Calu3 (cell line): ENCODE data around the gene MRPL9. TPM values are rescaled to one million over a fixed set of nuclear protein-coding genes. Genes with fewer than 3 reads are reported as not detected.
"Not testable (repeated sequence)": the region's sequence is repeated elsewhere in the genome, so short reads cannot be mapped to it uniquely, and the experiment has no call there.

ENCODE experiments used
- BruUV-seq: library from RNA; stranded (reverse); fragments of 400-500 nt; replicated peaks from 2 replicates; lab custom pipeline; 2021; lab: Mats Ljungman, UMichigan
- CTCF ChIA-PET: fragments of 300-600 bp; sonication (Branson Sonifier 250); formaldehyde crosslinking; loops from one replicate; lab custom pipeline; 2022; ENCODE audit warnings: antibody characterized with exemption; lab: Charles Lee
- DNase-seq: peaks from one replicate; pipeline ENCODE4 v3.0.0; 2022
- H3K27ac Mint-ChIP-seq: one replicate; pipeline ENCODE4 v1.8.0; 2022; ENCODE audit warnings: mixed read lengths; ENCODE audit not compliant: unreplicated experiment
- H3K27me3 Mint-ChIP-seq: one replicate; pipeline ENCODE4 v1.8.0; 2022; ENCODE audit warnings: mixed read lengths; ENCODE audit not compliant: unreplicated experiment
- H3K36me3 Mint-ChIP-seq: one replicate; pipeline ENCODE4 v1.8.0; 2022; ENCODE audit warnings: mild to moderate bottlenecking, moderate library complexity, mixed read lengths; ENCODE audit not compliant: insufficient read depth, unreplicated experiment
- H3K4me1 Mint-ChIP-seq: one replicate; pipeline ENCODE4 v1.8.0; 2022; ENCODE audit warnings: mild to moderate bottlenecking, low read depth, mixed read lengths; ENCODE audit not compliant: unreplicated experiment
- H3K4me3 Mint-ChIP-seq: one replicate; pipeline ENCODE4 v1.8.0; 2022; ENCODE audit warnings: mild to moderate bottlenecking, low read depth, moderate library complexity, mixed read lengths; ENCODE audit not compliant: unreplicated experiment
- H3K9me3 Mint-ChIP-seq: one replicate; pipeline ENCODE4 v1.8.0; 2022; ENCODE audit warnings: low read depth, mixed read lengths; ENCODE audit not compliant: unreplicated experiment
- CTCF ChIP-seq: fragments of 200-600 bp; IDR thresholded peaks from one replicate; pipeline ENCODE4 v1.8.0; 2022; ENCODE audit warnings: antibody characterized with exemption; ENCODE audit not compliant: unreplicated experiment
- intact Hi-C: fragments of 100-400 bp; cut with micrococcal nuclease; formaldehyde crosslinking; loops from one replicate; pipeline ENCODE4 v1.10.0; 2022; ENCODE audit not compliant: unreplicated experiment
- total RNA-seq: library from RNA; stranded (reverse); gene quantifications from 2 replicates; pipeline ENCODE4 v1.2.3, GENCODE V29; 2022

The MRPL9 gene
- total RNA-seq, 1 experiment from 2014 or later, result 118 TPM

DNA sequence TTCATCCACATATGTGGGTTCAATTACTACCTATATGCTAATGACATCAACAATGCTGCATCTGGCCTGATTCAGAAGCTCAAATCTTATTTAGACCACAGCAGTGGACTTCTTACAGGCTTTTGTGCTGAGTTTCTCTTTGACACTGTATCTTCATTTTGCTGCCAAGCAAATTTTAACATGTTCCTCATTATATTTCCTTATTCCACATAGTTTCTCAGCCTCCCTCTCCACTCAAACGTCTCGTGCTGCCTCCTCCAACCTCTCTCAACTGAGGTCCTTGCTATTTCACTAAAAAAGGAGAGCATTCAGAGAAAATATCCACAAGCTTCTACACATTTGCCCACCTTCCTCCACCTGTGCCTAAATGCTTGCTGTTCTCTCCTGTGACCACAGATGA lies 20.5 kb upstream of the MRPL9 start:
- no TSS peak for BruUV-seq
- DNase-seq, result no peak
- intact Hi-C loops, result no loop called here
- no peaks in the 10 kb centered on the region for H3K27me3 Mint-ChIP-seq
- TF ChIP-seq CTCF, result no peak
- no peaks in the 10 kb centered on the region for H3K9me3 Mint-ChIP-seq
- no peaks in the 10 kb centered on the region for H3K36me3 Mint-ChIP-seq
- CTCF ChIA-PET, result interaction anchor here (0.8 kb wide), 1 partner anchor 21 kb away, joined by 3 read pairs; no protein-coding TSS in a partner anchor
- no peak overlapping the region for H3K4me3 Mint-ChIP-seq
- H3K4me1 Mint-ChIP-seq, result no peaks in the 10 kb centered on the region
- no peak overlapping the region for H3K27ac Mint-ChIP-seq

DNA sequence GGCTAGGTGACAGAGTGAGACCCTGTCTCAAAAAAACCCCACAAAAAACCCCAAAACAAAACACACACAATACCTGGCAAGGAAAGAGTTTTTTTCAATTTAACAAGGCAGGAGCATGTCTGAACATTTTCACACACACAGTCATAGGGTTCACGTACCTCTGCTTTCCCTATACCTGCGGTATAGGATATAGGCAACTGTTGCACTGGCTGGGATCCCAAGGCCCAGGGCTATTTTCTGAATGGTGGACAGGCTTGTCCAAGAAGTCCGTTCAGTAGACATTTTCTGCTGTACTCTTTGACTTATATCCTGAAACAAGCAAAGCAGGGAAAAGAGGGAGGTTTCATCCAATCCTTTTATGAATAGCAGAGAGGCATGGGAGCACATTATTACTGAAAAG lies 19.4 kb upstream of the MRPL9 start:
- Mint-ChIP-seq H3K4me3 (no peak overlapping the region), H3K4me1 (no peaks in the 10 kb centered on the region), H3K36me3 (no peaks in the 10 kb centered on the region), H3K9me3 (no peaks in the 10 kb centered on the region), H3K27ac (no peak overlapping the region), H3K27me3 (no peaks in the 10 kb centered on the region)
- DNase-seq, result no peak
- CTCF ChIA-PET, result no interaction called here
- TF ChIP-seq CTCF, result no peak
- no TSS peak for BruUV-seq
- intact Hi-C loops, result no loop called here

DNA sequence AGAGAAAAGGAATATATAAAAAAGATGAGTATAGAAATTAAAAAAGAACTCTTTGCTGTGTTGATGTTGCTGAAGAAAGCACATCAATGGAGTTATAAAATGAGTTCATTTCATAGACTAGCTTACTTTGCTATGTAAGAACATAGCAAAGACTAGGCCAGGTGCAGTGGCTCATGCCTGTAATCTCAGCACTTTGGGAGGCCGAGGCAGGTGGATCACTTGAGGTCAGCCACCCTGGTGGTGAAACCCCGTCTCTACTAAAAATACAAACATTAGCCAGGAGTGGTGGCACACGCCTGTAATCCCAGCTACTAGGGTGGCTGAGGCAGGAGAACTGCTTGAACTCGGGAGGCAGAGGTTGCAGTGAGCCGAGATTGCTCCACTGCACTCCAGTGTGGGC lies 18.7 kb upstream of the MRPL9 start:
- H3K27me3 Mint-ChIP-seq, H3K9me3 Mint-ChIP-seq, BruUV-seq, H3K27ac Mint-ChIP-seq, H3K4me3 Mint-ChIP-seq, H3K36me3 Mint-ChIP-seq, CTCF ChIA-PET, H3K4me1 Mint-ChIP-seq, DNase-seq, intact Hi-C loops: not testable (repeated sequence)

DNA sequence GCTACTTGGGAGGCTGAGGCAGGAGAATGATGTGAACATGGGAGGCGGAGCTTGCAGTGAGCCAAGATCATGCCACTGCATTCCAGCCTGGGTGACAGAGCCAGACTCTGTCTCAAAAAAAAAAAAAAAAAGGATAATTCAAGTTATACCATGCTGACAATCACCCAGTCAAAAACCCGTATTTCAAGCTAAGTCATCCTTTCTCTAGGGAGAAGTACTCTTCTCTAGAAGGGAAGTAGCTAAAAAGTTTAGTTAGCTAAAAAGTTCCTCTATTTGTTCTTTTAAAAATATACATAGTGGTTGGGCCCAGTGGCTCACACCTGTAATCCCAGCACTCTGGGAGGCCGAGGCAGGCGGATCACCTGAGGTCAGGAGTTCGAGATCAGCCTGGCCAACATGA lies 17.4 kb upstream of the MRPL9 start:
- DNase-seq, H3K27ac Mint-ChIP-seq, H3K27me3 Mint-ChIP-seq, H3K4me1 Mint-ChIP-seq, intact Hi-C loops, H3K9me3 Mint-ChIP-seq, H3K4me3 Mint-ChIP-seq, BruUV-seq, H3K36me3 Mint-ChIP-seq: not testable (repeated sequence)
- CTCF ChIA-PET, result interaction anchor here (0.7 kb wide), 1 partner anchor 70 kb away, joined by 4 read pairs; no protein-coding TSS in a partner anchor

GRCh38 chr1:151779852-151780251 lies 16.6 kb upstream of the MRPL9 start:
- CTCF ChIA-PET, result no interaction called here
- Mint-ChIP-seq H3K36me3 (no peaks in the 10 kb centered on the region), H3K27ac (no peak overlapping the region), H3K9me3 (no peaks in the 10 kb centered on the region), H3K4me1 (no peaks in the 10 kb centered on the region), H3K27me3 (no peaks in the 10 kb centered on the region), H3K4me3 (no peak overlapping the region)
- TF ChIP-seq CTCF, result no peak
- intact Hi-C loops, result no loop called here
- no peak for DNase-seq
- no TSS peak for BruUV-seq
